Transverse colon (tissue), 4 donors: ENCODE results near the gene DPM2. TPM values are rescaled to one million over a fixed set of nuclear protein-coding genes. Genes with fewer than 3 reads are reported as not detected.

Experiments used
- DNase-seq: peaks from one replicate; pipeline ENCODE4 v3.0.0-alpha.2; 2019
- H3K27ac ChIP-seq, 4 donors: fragments of 200-600 bp; sonication (generic); 2 replicates each; pipeline ENCODE4 v1.5.1; 2016 to 2018; ENCODE audit warnings: inconsistent platforms in 4 of 4
- H3K27me3 ChIP-seq: fragments of 200-600 bp; sonication (generic); 2 replicates; pipeline ENCODE4 v1.5.1; 2017; ENCODE audit warnings: inconsistent platforms
- H3K36me3 ChIP-seq, 4 donors: fragments of 200-600 bp; sonication (generic); 2 replicates each; pipeline ENCODE4 v1.5.1; 2017 to 2019; ENCODE audit warnings: inconsistent platforms in 4 of 4
- H3K4me1 ChIP-seq, 4 donors: fragments of 200-600 bp; sonication (generic); 2 replicates each; pipeline ENCODE4 v1.5.1; 2017 to 2020; ENCODE audit warnings: inconsistent platforms in 4 of 4
- H3K4me3 ChIP-seq, 4 donors: fragments of 200-600 bp; sonication (generic); 1 replicate in 1 of 4; 2 replicates in 3 of 4; pipeline versions ENCODE4 v1.5.1 to v1.6.1; 2017 to 2019; ENCODE audit warnings: inconsistent platforms in 4 of 4
- H3K9me3 ChIP-seq, 2 donors: fragments of 200-600 bp; sonication (generic); 2 replicates each; pipeline ENCODE4 v1.5.1; 2017 to 2019; ENCODE audit warnings: inconsistent platforms in 2 of 2
- CTCF ChIP-seq, 5 experiments: fragments of 200-600 bp in 3 of 5; fragments of 450-650 bp in 2 of 5; sonication (generic) in 3 of 5; IDR thresholded peaks; 1 replicate in 2 of 5; 2 replicates in 3 of 5; pipeline ENCODE4 v1.5.1; 2016 to 2017; ENCODE audit warnings: antibody characterized with exemption in 5 of 5, inconsistent platforms in 3 of 5, mild to moderate bottlenecking in 2 of 5, moderate library complexity in 1 of 5
- EP300 ChIP-seq: sonication (generic); formaldehyde crosslinking; IDR thresholded peaks from one replicate; pipeline ENCODE4 v1.6.1; 2017; ENCODE audit warnings: antibody characterized with exemption, low read depth
- POLR2A ChIP-seq: fragments of 450-650 bp; IDR thresholded peaks from one replicate; pipeline ENCODE4 v1.6.1; 2016; ENCODE audit warnings: antibody characterized with exemption, mild to moderate bottlenecking, moderate library complexity
- POLR2AphosphoS5 ChIP-seq, 3 donors: sonication (generic); formaldehyde crosslinking; IDR thresholded peaks; one replicate each; pipeline ENCODE4 v1.6.1; 2016; ENCODE audit warnings: antibody characterized with exemption in 3 of 3
- WGBS, 2 donors: methylation state at CpG; one replicate each; pipeline ENCODE4 v1.1.5; 2018; ENCODE audit warnings: low coverage in 1 of 2; 5-methylcytosine and 5-hydroxymethylcytosine counted together
- in situ Hi-C, 4 donors: fragments of 200-750 bp; cut with MboI; loops; one replicate each; pipeline versions ENCODE4 v1.15.0 to v1.15.1; 2017; ENCODE audit warnings: low sequenced_read_pairs in 3 of 4, low pct_ligation_motif_present in 1 of 4, low pct_unique_long_range_greater_than_20kb in 1 of 4
- intact Hi-C: fragments of 100-400 bp; cut with DNase I; formaldehyde crosslinking; loops from one replicate; pipeline ENCODE4 v1.15.1; 2023; ENCODE audit warnings: low total_unique reads
- total RNA-seq, 4 donors: library from RNA; depleted of rRNA; stranded (reverse); fragments of >200 nt; gene quantifications; one replicate each; pipeline ENCODE4 v1.1.0, GENCODE V29; 2016

DPM2 gene
- total RNA-seq, 4 donors from 2014 or later = 20.6 to 249 (median 26.3) TPM

GRCh38 chr9:127912296-127912695, 25.4 kb downstream of the DPM2 start:
- TF ChIP-seq POLR2AphosphoS5 (IDR thresholded peaks at IDR 0.05) (no peak), POLR2A (no peak), EP300 (no peak), CTCF (IDR thresholded peaks at IDR 0.05) (no peak)
- WGBS, 2 donors = 94% methylated on average over 27 of the region's 31 CpGs; no CpG with 5 or more reads in 1 of the 2 donors
- H3K9me3 ChIP-seq = no peaks in the 10 kb centered on the region
- in situ Hi-C loops = loop anchor here in 3 of 4 donors (25.0 kb wide), 2 partner anchors 125 to 325 kb away; partner anchors contain the start of genes CDK9 (in 1 of the 3) and SH2D3C (in 1 of the 3)
- no peaks in the 10 kb centered on the region for H3K27me3 ChIP-seq
- intact Hi-C loops = no loop called here
- H3K27ac ChIP-seq = peak overlapping the region in 3 of 4 donors; percentile 8 to 73 (median 72)
- peaks cover 29 to 58% (median 43%) of the 10 kb centered on the region in 4 donors for H3K4me1 ChIP-seq
- DNase-seq = peak; percentile 12
- no peaks in the 10 kb centered on the region for H3K36me3 ChIP-seq
- H3K4me3 ChIP-seq = no peak overlapping the region

GRCh38 chr9:127910613-127911205, 26.9 kb downstream of the DPM2 start:
- 49 to 60% methylated on average over 1 to 6 of the region's 6 CpGs for WGBS, 2 donors
- DNase-seq = peak; percentile 47
- intact Hi-C loops (no loop called here), in situ Hi-C loops (loop anchor here in 3 of 4 donors (25.0 kb wide), 2 partner anchors 123 to 323 kb away; partner anchors contain the start of genes CDK9 (in 1 of the 3) and SH2D3C (in 1 of the 3))
- H3K4me3 ChIP-seq = no peak overlapping the region
- H3K9me3 ChIP-seq = no peaks in the 10 kb centered on the region
- H3K36me3 ChIP-seq = no peaks in the 10 kb centered on the region
- H3K4me1 ChIP-seq = peaks cover 35 to 64% (median 47%) of the 10 kb centered on the region in 4 donors
- peak overlapping the region in 3 of 4 donors; percentile 4 to 27 (median 6) for H3K27ac ChIP-seq
- no peak for TF ChIP-seq POLR2AphosphoS5 (IDR thresholded peaks at IDR 0.05)
- TF ChIP-seq CTCF (IDR thresholded peaks at IDR 0.05) = peak in 3 of 5 experiments; percentile 15 to 48 (median 24)
- TF ChIP-seq POLR2A = no peak
- no peak for TF ChIP-seq EP300
- no peaks in the 10 kb centered on the region for H3K27me3 ChIP-seq

GRCh38 chr9:127909839-127910273, 27.8 kb downstream of the DPM2 start:
- TF ChIP-seq CTCF (IDR thresholded peaks at IDR 0.05) (no peak), EP300 (no peak), POLR2A (no peak), POLR2AphosphoS5 (IDR thresholded peaks at IDR 0.05) (no peak)
- peaks cover 36 to 64% (median 47%) of the 10 kb centered on the region in 4 donors for H3K4me1 ChIP-seq
- in situ Hi-C loops = loop anchor here in 3 of 4 donors (25.0 kb wide), 2 partner anchors 123 to 323 kb away; partner anchors contain the start of genes CDK9 (in 1 of the 3) and SH2D3C (in 1 of the 3)
- no peak overlapping the region for H3K4me3 ChIP-seq
- intact Hi-C loops = no loop called here
- WGBS, 2 donors = 82% methylated on average over 17 of the region's 17 CpGs; no CpG with 5 or more reads in 1 of the 2 donors
- DNase-seq = peak; percentile 9
- no peaks in the 10 kb centered on the region for H3K36me3 ChIP-seq
- no peaks in the 10 kb centered on the region for H3K27me3 ChIP-seq
- peak overlapping the region in 1 of 4 donors; percentile 6 for H3K27ac ChIP-seq
- no peaks in the 10 kb centered on the region for H3K9me3 ChIP-seq

- Histone ChIP-seq H3K4me3 (no peak overlapping the region), H3K27me3 (no peaks in the 10 kb centered on the region), H3K9me3 (no peaks in the 10 kb centered on the region), H3K36me3 (no peaks in the 10 kb centered on the region), H3K4me1 (peaks cover 44 to 72% (median 54%) of the 10 kb centered on the region in 4 donors), H3K27ac (no peak overlapping the region)
- in situ Hi-C loops = loop anchor here in 3 of 4 donors (25.0 kb wide), 2 partner anchors 121 to 321 kb away; partner anchors contain the start of genes CDK9 (in 1 of the 3) and SH2D3C (in 1 of the 3)
- TF ChIP-seq POLR2AphosphoS5 (IDR thresholded peaks at IDR 0.05) = no peak
- no peak for TF ChIP-seq EP300
- no peak for TF ChIP-seq POLR2A
- no peak for TF ChIP-seq CTCF (IDR thresholded peaks at IDR 0.05)
- DNase-seq = no peak
- WGBS, 2 donors = 97 to 100% methylated on average over 2 to 8 of the region's 10 CpGs
- intact Hi-C loops = no loop called here
Observed at GRCh38 chr9:127908660-127908926, 29.1 kb downstream of the DPM2 start.
